GM18519 (cell line): ENCODE data around the gene ARMC3.

Source experiments
- ATAC-seq: cut with Tn5 transposase; IDR thresholded peaks from one replicate; pipeline ENCODE4 v1.9.1; 2021; ENCODE audit warnings: mild to moderate bottlenecking, moderate library complexity; ENCODE audit not compliant: unreplicated experiment, low FRiP score

The ARMC3 gene

DNA sequence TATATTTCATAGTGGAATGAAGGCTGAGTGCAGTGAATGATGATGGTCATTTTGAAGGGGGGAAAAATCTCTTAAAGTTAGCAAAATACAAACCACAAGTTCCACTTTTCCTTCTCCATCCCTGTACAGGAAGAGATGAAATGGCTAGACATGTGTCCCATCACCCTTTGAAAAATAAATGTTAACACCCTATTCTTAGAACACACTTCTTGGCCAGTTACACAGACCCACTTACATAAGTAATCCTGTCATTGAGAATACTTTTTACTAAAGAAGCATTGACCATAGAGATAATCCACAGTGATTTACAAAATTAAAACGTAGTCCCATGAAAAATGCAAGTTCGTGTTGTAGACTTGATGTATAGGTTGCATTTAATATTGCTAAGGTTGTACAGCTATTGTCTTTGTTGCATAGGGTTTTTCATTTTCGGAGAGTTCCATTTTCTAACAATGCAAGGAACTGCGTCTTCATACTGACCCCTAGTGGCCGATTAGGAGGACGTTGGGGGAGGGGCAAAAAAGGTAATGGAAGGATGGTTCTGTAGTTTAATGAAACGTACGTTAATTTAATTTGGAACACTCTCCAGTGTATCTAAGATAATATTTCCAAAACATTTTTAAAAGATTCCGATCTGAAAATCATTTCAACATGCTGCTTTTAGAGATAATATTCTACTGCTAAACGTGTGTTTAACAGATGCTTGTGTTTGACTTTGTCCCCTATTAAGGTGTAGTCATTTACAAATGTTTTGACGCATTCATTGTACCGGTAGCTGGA is 60.9 kb downstream of the ARMC3 start:
- no peak for ATAC-seq

DNA sequence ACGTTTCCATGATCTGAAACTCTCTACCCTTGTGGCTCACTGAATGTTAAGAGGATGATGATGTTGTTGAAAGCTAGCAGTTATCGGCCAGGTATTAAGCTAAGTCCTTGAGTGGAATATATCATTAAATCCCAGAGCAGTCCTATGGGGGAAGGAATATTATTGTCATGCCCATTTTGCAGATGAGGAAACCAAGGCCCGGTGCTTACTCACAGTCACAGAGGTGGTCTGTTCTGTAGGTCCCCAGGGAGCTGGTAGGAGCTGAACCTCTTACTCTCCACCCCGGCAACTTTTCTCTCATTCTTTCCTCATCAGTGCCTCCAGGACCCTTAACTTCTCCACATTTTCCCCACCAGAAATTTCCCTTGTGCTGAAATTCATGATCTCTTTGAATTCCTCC is 62.6 kb downstream of the ARMC3 start:
- ATAC-seq: no peak

DNA sequence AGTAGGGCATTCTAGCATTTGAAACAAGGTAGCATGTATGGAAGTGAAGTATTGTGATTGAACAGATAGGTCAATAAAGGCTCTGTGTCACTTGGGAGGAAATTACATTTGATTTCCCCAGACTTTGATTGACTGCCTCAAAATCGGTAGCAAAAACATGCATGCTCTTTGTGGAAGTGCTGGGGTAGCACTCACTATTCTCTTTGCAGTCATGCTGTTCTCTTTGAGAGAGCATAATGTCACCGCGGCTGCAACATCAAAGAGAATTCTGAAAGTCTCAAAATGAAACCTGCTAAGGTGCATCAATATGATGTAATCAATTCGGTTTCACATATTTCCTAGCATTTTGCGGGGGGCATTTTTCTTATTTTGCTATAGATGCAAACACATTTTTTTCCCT is 64.2 kb downstream of the ARMC3 start:
- no peak for ATAC-seq

DNA sequence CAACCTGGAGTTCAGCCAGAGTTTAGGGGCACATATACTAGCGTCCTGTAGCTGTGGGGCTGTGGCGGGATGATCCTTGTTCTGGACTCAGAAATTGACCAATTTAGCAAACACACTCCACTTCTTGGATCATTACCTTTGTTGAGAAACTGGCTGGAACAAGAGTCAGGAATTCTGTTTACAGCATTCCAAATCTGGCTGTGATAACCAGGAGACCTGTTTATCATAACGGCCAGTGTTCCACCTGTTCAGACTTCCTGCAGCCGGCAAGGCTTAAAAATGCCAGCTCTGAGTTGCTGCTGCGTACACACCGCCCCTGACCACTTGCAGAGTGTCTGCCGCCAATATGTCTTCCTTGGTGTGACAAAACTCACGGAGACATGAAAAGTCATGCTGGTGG is 64.8 kb downstream of the ARMC3 start:
- no peak for ATAC-seq

DNA sequence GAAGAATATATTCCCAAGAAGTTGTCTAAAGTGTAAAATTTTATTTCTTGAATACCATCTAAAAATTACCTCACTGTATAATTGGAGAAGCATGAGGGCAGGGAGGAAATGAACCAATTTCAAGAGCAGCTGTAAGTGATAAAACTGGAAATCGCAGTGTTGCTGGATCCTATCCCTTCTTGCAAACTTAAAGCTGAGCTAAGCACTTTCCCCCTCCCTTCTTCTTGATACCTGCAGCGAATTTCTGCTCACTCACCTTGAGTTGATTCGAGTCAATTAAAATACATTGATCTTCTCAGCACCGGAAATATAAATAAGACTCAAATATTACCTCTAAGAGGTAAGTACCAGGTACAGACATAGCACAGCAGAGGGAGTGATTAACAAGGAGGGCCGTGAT is 65.5 kb downstream of the ARMC3 start:
- ATAC-seq: no peak

DNA sequence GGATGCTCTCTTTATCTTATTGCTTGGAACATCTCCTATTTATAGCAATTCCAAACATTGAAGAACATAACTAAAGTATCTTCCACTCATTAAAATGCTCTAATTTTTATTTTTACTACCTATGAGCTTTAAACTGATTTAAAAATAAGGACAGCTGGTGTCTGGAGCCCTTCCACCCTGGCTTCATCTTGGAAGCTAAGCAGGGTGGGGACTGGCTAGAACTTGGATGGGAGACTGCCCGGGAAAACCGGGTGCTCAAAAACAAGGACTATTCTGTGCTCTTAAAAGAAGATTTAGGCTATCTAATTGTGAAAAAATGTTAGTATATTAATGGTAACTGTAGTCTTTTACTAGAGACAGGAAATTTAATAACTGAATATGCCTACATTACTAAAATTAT is 69.2 kb downstream of the ARMC3 start:
- ATAC-seq: no peak

DNA sequence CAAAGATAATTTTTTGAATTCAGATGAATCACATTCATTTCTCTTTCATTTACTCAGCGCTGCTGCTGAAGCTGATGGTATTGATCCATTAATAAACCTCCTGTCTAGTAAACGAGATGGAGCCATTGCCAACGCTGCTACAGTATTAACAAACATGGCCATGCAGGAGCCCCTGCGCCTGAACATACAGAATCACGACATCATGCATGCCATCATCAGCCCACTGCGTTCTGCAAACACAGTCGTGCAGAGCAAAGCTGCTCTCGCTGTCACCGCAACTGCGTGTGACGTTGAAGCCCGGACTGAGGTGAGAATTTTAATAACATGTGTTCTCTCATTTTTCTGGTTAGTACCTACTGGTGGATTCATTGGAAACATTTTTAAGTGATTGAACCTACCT is 70.2 kb downstream of the ARMC3 start:
- no peak for ATAC-seq

DNA sequence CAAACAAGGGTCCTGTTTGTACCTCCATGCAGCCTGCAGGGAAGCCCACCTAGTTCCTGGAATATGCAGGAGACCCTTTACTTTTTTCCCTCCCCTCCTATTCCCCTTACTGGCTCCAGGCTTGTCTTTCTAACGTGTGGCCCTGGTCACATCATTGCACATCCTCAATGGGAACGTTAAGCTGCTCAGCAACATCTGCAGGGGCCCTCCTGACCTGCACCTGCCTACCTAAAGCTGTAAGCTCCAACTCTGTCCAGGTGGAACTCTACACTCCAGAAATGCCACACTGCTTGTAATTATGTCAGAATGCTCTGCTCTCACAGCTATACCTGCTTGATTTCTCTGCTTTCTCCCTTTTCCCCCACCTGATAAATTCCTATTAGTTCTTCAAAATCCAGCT is 72.1 kb downstream of the ARMC3 start:
- ATAC-seq: no peak

DNA sequence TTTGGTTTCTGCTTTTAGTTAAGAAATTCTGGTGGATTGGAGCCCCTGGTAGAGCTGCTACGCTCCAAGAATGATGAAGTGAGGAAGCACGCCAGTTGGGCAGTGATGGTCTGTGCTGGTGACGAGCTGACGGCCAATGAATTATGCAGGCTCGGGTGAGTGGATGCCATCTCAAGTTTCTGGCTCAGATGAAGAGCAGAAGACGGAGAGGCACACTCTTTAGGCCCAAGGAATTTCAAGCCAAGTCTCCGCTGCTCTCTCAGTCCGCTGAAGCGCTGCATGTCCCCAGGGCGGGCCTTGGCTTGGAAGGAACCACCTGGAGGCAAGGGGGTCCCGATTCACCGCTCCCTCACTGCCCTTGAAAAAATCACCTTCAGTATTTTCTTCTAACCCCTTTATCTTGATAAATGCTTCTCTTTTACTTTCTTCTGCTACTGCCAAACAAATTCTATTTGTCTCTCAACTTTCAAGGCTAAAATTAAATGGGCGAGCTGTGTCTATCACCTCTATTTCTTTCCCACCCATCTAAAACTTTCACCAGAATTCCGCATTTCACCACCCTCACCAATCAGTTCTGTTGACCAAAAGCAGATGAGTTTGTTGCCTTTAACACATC is 74.2 kb downstream of the ARMC3 start:
- no peak for ATAC-seq

DNA sequence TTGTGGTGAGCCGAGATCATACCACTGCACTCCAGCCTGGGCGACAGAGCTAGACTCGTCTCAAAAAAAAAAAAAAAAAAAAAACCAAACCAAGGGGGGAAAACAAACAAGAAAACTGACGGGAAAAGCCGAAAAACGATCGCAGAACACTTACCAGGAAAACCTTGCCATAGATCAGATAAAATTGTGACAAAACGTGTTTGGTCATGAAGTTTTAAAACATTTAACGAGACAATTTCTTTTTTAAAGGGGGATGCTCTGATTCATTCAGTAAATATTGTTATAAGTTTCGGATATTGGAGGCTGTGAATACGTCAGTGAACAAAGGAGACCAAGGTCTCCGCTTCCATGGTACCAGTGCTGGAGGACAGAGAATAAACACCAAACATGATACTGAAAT is 77.3 kb downstream of the ARMC3 start:
- no peak for ATAC-seq

DNA sequence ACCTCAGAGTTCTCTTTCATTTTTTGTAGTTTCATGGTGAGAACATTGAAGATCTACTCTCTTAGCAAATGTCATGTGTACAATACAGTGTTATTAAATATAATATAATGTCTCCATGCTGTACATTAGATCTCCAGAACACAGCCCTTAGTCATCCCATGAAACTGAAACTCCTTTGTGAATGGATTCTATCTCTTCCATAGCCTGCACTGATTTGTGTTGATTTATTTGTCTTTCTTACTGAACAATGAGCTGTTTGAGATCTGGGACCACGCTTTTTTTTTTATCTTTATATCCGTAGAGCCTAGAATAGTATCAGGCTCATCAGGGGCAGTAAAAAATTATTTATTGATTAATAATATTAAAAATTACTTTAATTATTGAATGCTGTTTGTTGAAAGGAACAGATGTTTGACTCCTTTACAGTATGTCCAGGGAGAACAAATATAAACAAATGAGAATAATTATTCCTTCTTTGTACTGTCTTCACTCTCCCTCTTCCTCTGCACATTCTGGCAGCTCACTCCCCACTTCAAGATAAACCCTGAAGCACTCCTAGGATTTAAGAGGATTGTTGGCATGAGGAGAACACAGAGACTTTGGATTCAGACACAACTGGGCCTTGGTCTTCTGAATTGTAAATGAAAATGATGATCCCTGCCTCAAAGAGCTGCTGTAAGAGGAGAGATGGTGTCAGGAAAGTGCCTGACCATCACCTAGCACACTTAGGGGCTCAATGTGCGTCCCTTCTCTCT is 85.9 kb downstream of the ARMC3 start:
- ATAC-seq: no peak

DNA sequence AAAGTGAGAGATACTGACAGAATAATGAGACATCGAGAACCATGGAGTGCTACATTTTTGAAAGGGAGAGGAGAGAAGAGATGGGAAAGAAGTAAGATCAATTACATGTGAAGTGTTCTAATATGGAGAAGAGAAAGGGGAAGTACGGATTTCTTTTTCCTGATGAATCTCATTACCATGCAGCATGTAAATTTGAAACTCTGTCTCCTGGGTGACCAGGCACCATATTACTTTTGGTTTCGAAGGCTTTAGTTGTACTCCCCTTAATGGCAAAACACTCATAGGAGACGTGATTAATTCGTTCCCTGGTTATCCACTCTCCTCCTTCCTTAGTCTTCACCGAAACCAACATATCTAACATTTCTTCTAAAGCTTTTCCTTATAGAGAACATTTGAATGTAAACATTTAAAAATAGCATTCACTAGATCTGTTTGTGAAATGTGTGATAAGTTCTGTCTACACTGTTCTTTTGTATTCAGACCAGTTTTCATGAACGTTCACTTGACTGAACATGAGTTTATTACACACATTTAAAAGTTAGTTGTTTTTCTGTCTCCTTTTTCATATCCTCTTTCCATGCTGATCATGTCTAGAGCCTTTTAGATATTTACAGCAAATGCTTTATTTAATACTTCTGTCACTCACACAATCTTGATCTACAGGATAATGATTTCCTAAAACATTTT is 87.3 kb downstream of the ARMC3 start:
- peak; percentile 95 for ATAC-seq

DNA sequence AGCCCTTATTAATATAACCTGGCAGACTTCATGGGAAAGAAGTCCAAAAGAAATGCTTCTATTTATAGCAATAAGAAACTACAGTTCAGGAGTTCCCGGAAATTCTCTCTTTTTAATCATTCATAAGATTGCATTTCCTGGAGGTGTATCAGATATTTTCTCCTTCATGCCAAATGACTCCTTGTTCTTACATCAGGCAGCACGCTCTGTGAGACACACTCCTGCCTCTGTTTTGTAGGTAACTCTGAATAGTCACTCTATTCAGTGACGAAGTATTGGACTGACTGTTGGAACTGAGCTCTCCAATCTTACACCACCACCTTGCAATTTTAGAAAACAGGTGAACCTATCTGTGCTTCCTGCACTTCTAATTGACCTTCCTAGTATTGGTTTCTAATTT is 88.8 kb downstream of the ARMC3 start:
- ATAC-seq: no peak

DNA sequence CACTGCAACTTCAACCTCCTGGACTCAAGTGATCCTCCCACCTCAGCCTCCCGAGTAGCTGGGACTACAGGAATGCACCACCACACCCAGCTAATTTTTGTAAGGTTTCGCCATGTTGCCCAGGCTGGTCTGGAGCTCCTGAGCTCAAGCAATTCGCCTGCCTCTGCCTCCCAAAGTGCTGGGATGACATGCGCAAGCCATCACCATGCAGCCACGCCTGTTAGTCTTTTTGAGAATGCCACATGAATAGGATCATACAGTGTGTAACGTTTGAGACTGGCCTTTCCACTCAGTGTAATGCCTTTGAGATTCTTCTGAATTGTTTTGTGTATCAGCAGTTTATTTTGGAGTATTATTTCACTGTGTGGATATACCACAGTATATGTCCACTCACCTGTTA is 91.8 kb downstream of the ARMC3 start:
- no peak for ATAC-seq

DNA sequence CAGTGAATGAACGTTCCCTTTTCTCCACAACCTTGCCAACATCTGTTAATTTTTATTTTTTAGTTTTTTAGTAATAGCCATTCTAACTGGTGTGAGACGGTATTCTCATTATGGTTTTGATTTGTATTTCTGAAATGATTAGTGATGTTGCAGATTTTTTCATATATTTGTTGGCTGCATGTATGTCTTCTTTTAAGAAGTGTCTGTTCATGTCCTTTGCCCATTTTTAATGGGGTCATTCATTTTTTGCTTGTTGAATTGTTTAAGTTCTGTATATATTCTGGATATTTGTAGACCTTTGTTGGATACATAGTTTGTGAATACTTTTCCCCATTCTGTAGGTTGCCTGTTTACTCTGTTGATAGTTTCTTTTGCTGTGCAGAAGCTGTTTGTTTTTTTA is 93.6 kb downstream of the ARMC3 start:
- ATAC-seq: no peak

DNA sequence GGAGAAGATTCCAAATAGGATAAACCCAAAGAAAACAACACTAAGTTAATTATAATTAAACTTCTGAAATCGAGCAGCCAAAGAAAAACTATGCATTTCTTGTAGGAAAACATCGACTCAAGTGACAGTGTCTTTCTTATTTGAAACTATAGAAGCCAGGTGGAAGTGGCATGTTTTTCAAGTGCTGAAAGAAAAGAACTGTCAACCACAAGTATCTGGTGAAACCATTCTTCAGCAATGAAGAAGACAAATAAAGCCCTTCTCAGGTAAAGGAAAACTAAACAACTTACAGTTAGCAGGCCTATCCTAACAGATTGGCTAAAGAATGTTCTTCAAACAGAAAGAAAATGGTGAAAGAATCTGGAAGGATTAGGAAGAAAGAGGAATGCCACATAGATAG is 96.1 kb downstream of the ARMC3 start:
- ATAC-seq: no peak

DNA sequence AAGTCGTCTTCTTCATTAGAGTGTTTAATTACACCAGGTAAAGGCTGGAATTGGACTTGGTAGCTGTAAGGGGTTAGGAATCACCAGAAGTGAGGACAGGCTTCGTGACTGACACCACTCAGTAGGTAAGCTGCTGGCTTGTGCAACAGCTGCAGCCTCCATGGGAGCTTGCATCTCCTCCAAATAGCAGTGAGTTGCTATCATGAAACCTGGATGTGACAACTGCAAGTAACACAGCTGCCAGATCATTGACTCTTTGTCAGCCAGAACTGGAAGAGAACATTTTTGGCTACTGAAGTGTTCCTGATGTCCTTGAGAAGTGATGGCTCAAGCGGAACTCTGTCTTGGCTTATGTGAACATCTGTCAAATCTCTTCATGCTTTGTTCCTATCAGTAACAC is 103.5 kb downstream of the ARMC3 start:
- ATAC-seq: no peak

DNA sequence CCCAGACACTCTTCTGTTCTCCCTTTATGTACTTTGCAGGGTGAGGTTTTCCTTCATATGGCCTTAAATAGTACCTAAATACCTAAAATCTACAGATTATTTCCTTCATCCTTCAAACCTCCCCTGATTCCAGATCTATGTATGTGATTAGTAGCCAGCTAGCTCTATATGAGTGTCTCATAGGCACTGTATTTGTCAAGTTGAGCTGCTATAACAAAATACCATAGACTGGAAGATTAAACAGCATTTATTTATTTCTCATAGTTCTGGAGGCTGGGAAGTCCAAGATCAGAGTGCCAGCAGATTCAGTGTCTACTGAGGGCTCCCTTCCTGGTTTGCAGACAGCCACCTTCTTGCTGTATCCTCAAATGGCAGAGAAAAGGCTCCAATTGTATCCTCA is 106.9 kb downstream of the ARMC3 start:
- ATAC-seq: no peak

DNA sequence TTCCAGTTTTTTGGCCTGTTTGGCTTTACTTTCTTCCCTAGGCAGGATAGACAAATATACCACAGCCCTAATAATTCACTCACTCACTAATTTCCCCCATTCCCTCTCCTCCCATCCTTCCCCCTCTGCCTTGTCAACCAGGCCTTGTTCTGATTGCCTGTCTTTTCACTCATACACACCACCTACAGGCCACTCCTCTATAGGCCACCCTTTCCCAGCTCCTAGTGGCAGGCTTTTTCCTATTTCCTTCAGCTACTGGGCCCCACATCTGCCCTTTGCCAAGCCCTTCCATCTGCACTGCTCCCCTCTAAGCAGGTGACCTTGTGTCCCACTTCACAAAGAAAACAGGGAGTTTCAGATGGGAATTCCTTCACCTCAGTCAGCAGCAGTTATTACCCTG is 107.7 kb downstream of the ARMC3 start:
- ATAC-seq: no peak

DNA sequence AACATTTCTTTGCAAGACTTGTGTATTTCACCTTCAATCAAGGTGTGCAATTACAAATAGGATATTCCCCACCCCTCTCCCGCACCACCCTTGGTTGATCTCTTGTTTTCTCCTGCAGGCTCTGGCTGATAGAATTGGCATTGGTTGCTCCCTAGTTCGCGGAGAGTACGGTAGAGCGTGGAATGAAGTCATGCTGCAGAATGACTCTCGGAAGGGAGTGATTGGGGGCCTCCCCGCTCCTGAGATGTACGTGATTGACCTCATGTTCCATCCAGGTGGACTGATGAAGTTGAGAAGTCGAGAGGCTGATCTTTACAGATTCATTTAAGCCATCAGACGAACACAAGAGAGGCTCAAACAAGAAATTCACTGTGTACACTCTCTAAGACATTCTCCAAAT is 109.3 kb downstream of the ARMC3 start:
- ATAC-seq: no peak

DNA sequence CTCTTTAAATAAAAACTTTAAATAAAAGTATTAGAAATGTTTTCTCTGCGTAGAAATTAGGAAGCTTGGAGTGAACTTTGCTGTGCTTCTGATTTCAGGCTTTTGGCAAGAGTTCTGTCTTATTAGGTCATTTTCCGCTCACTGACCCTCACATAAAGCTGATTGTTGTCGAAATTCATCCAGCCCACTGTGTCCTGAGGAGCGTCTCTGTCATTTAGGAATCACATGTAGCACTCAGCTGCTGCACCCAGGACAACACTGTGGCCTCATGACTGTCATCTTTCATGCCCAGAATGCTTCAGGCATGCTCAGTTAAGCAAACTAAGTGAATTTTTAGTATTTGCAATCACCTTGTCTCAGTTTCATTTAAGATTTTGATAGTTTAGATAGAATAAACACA is 109.7 kb downstream of the ARMC3 start:
- ATAC-seq: no peak
